GM19239 (cell line): ENCODE results near the gene GTF3C6.
A peak's percentile ranks its signal among the peaks of the same experiment; 100 is the strongest.
"Not testable (repeated sequence)": the region's sequence is repeated elsewhere in the genome, so short reads cannot be mapped to it uniquely, and the experiment has no call there.

Experiments
- DNase-seq: peaks from one replicate; pipeline ENCODE4 v3.0.0; 2011; ENCODE audit warnings: low spot score; ENCODE audit not compliant: insufficient read length
- FAIRE-seq: peaks from 2 replicates; lab custom pipeline; 2011; peaks lifted over from hg19 to GRCh38; lab: Jason Lieb, UNC

The GTF3C6 gene

GRCh38 chr6:110958329-110959192 lies at the start of gene GTF3C6:
Gene GTF3C6 (plus strand): TSS chr6:110958706. CDS start chr6:110958770, 64 bp downstream.
- DNase-seq (peak; percentile 78), FAIRE-seq (peak; percentile 89)

GRCh38 chr6:110930781-110931180 lies 27.7 kb upstream of the GTF3C6 start:
- DNase-seq = no peak
- no peak for FAIRE-seq

- DNase-seq (no peak), FAIRE-seq (no peak)
These were observed 24.6 kb upstream of the GTF3C6 start for GRCh38 chr6:110933912-110934311.

GRCh38 chr6:110934381-110934898 lies 24.1 kb upstream of the GTF3C6 start:
- no peak for DNase-seq
- no peak for FAIRE-seq

- DNase-seq (no peak), FAIRE-seq (no peak)
These were observed 23.3 kb upstream of the GTF3C6 start for GRCh38 chr6:110935171-110935570.

- no peak for FAIRE-seq
These were observed 20.3 kb upstream of the GTF3C6 start for GRCh38 chr6:110938171-110938570.

GRCh38 chr6:110939429-110940200 lies 18.9 kb upstream of the GTF3C6 start:
- FAIRE-seq (no peak), DNase-seq (no peak)

More at GRCh38 chr6:110938171-110938570, 20.3 kb upstream of the GTF3C6 start:
- no peak for DNase-seq

- peak; percentile 61 for FAIRE-seq
- DNase-seq = peak; percentile 38
These were observed 13.8 kb upstream of the GTF3C6 start for GRCh38 chr6:110944681-110945151.

- no peak for DNase-seq
- no peak for FAIRE-seq
These were observed 12.0 kb upstream of the GTF3C6 start for GRCh38 chr6:110946498-110946897.

- DNase-seq (no peak), FAIRE-seq (no peak)
These were observed 8.7 kb upstream of the GTF3C6 start for GRCh38 chr6:110949679-110950285.

- DNase-seq (no peak), FAIRE-seq (no peak)
These were observed 8.1 kb upstream of the GTF3C6 start for GRCh38 chr6:110950440-110950839.

- no peak for DNase-seq
- no peak for FAIRE-seq
These were observed 7.5 kb upstream of the GTF3C6 start for GRCh38 chr6:110951008-110951407.

- DNase-seq = no peak
- FAIRE-seq = no peak
These were observed 6.3 kb upstream of the GTF3C6 start for GRCh38 chr6:110951986-110952794.

- no peak for DNase-seq
- no peak for FAIRE-seq
These were observed 4.7 kb upstream of the GTF3C6 start for GRCh38 chr6:110953633-110954303.

- FAIRE-seq (no peak), DNase-seq (no peak)
These were observed 1.5 kb downstream of the GTF3C6 start for GRCh38 chr6:110960014-110960390.

- not testable (repeated sequence) for DNase-seq, FAIRE-seq
These were observed 4.1 kb downstream of the GTF3C6 start for GRCh38 chr6:110962636-110963035.

- DNase-seq (no peak), FAIRE-seq (no peak)
These were observed 7.2 kb downstream of the GTF3C6 start for GRCh38 chr6:110965629-110966229.

- not testable (repeated sequence) for FAIRE-seq, DNase-seq
These were observed 10.2 kb downstream of the GTF3C6 start for GRCh38 chr6:110968661-110969060.

GRCh38 chr6:110971468-110971867 lies 13.0 kb downstream of the GTF3C6 start:
- no peak for DNase-seq
- FAIRE-seq = no peak
